Stomach (tissue), 9 donors: ENCODE data around the gene ANKRD34B. TPM values are rescaled to one million over a fixed set of nuclear protein-coding genes. Genes with fewer than 3 reads are reported as not detected.

Experiments
- DNase-seq, 2 donors: peaks; one replicate each; pipeline versions ENCODE4 v3.0.0 to v3.0.0-alpha.2; 2013 to 2019
- H3K27ac ChIP-seq, 5 donors: fragments of 200-600 bp in 4 of 5; sonication (generic) in 4 of 5; one replicate each; pipeline ENCODE4 v1.5.1; 2013 to 2019; ENCODE audit warnings: mild to moderate bottlenecking in 1 of 5, moderate library complexity in 1 of 5
- H3K27me3 ChIP-seq, 3 donors: fragments of 200-600 bp; sonication (generic); one replicate each; pipeline ENCODE4 v1.5.1; 2017 to 2019; ENCODE audit warnings: mixed run types in 1 of 3
- H3K36me3 ChIP-seq, 4 donors: fragments of 200-600 bp; sonication (generic); 1 replicate in 3 of 4; 2 replicates in 1 of 4; pipeline ENCODE4 v1.5.1; 2016 to 2019
- H3K4me1 ChIP-seq, 4 donors: fragments of 200-600 bp; sonication (generic); one replicate each; pipeline ENCODE4 v1.5.1; 2016 to 2019
- H3K4me3 ChIP-seq, 4 donors: fragments of 200-600 bp; sonication (generic) in 3 of 4; one replicate each; pipeline ENCODE4 v1.5.1; 2016 to 2019; ENCODE audit warnings: mild to moderate bottlenecking in 1 of 4
- H3K9me3 ChIP-seq, 4 donors: fragments of 200-600 bp; sonication (generic); one replicate each; pipeline ENCODE4 v1.5.1; 2016 to 2019
- EP300 ChIP-seq: sonication (generic); formaldehyde crosslinking; IDR thresholded peaks from one replicate; pipeline ENCODE4 v1.6.1; 2017; ENCODE audit warnings: antibody characterized with exemption
- POLR2A ChIP-seq, 4 donors: fragments of 450-650 bp; IDR thresholded peaks; one replicate each; pipeline ENCODE4 v1.6.1; 2016; ENCODE audit warnings: antibody characterized with exemption in 4 of 4, control low read depth in 2 of 4, mild to moderate bottlenecking in 1 of 4, moderate library complexity in 1 of 4
- POLR2AphosphoS5 ChIP-seq, 3 donors: sonication (generic); formaldehyde crosslinking; IDR thresholded peaks; one replicate each; pipeline ENCODE4 v1.6.1; 2016; ENCODE audit warnings: antibody characterized with exemption in 3 of 3
- WGBS, 5 donors: extraction: QIAGEN DNeasy Blood & Tissue Kit in 3 of 5; methylation state at CpG; one replicate each; pipeline versions ENCODE4 v1.1.5 to v1.1.7; 2013 to 2018; 5-methylcytosine and 5-hydroxymethylcytosine counted together
- intact Hi-C: fragments of 100-400 bp; cut with DNase I; formaldehyde crosslinking; loops from one replicate; pipeline ENCODE4 v1.15.1; 2023; ENCODE audit warnings: low total_unique reads
- polyA plus RNA-seq, 3 donors: library from polyadenylated mRNA; stranded (reverse); fragments of 200-250 nt; gene quantifications; one replicate each; pipeline ENCODE4 v1.2.3, GENCODE V29; 2013
- total RNA-seq, 5 donors: library from RNA; depleted of rRNA; stranded (reverse); fragments of >200 nt; gene quantifications; one replicate each; pipeline versions ENCODE4 v1.1.0 to v1.2.3, GENCODE V29; 2014 to 2016
- TF ChIP-seq, protein P1 (sequence below), 7 experiments: fragments of 450-650 bp in 4 of 7; fragments of 200-600 bp in 3 of 7; sonication (generic) in 3 of 7; IDR thresholded peaks; one replicate each; pipeline ENCODE4 v1.5.1; 2016 to 2019; ENCODE audit warnings: antibody characterized with exemption in 7 of 7, control low read depth in 2 of 7, mild to moderate bottlenecking in 1 of 7
- donor health status: healthy with polysubstance abuse.
- donor health status: Bipolar disorder and iron deficiency.
- donor health status: healthy.

Gene ANKRD34B
- total and polyA plus RNA-seq, 8 donors, result not detected

DNA sequence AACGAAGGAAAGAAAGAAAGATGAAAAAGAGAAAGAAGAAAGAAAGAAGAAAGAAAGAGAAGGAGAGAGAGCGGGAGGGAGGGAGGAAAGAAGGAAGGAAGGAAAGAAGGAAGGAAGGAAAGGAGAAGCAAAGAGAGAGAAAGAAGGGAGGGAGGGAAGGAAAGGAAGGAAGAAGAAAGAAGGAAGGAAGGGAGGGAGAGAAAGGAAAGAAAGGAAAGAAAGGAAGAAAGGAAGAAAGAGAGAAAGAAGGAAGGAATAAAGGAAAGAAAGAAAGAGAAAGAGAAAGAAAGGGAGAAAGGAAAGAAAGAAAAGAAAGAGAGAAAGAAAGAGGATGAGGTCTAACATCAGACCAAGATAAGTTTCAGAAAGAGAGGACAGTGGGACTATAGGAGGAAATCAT is 9.0 kb upstream of the ANKRD34B start:
- intact Hi-C loops, result no loop called here
- DNase-seq, result no peak
- no peak for TF ChIP-seq EP300
- no peak for TF ChIP-seq POLR2A (IDR thresholded peaks at IDR 0.05)
- no peak for TF ChIP-seq POLR2AphosphoS5 (IDR thresholded peaks at IDR 0.05)
- TF ChIP-seq, protein P1, sequence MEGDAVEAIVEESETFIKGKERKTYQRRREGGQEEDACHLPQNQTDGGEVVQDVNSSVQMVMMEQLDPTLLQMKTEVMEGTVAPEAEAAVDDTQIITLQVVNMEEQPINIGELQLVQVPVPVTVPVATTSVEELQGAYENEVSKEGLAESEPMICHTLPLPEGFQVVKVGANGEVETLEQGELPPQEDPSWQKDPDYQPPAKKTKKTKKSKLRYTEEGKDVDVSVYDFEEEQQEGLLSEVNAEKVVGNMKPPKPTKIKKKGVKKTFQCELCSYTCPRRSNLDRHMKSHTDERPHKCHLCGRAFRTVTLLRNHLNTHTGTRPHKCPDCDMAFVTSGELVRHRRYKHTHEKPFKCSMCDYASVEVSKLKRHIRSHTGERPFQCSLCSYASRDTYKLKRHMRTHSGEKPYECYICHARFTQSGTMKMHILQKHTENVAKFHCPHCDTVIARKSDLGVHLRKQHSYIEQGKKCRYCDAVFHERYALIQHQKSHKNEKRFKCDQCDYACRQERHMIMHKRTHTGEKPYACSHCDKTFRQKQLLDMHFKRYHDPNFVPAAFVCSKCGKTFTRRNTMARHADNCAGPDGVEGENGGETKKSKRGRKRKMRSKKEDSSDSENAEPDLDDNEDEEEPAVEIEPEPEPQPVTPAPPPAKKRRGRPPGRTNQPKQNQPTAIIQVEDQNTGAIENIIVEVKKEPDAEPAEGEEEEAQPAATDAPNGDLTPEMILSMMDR (IDR thresholded peaks at IDR 0.05), result no peak

DNA sequence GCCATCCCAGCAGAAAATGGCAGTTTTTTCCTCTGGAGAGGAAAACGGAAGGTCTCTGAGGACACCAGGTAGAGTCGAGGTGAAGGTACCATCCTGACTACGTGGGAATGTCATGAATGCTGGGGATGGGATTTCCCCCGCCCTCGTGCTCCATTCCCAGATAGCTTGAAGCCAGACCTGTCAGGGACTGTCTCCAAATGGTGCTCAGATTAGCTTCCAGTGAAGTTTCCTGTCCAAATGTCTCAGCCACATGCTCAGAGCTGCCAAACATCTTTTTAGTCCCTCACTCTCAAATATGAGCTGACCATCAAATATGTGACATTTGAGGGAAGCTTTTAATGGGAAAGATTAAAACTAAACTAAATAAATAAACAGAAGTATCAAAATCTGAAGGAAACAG is 7.6 kb upstream of the ANKRD34B start:
- H3K27me3 ChIP-seq, result peaks cover 0 to 27% (median 0%) of the 10 kb centered on the region in 3 donors

More for the DNA sequence above, 9.0 kb upstream of the ANKRD34B start:
- peaks cover 0 to 13% (median 0%) of the 10 kb centered on the region in 3 donors for H3K27me3 ChIP-seq
- H3K36me3 ChIP-seq, result no peaks in the 10 kb centered on the region
- H3K27ac ChIP-seq, result no peak overlapping the region
- 88 to 100% (median 94%) methylated on average over 2 of the region's 2 CpGs for WGBS, 5 donors
- H3K4me1 ChIP-seq, result no peaks in the 10 kb centered on the region
- H3K9me3 ChIP-seq, result no peaks in the 10 kb centered on the region
- no peak overlapping the region for H3K4me3 ChIP-seq

DNA sequence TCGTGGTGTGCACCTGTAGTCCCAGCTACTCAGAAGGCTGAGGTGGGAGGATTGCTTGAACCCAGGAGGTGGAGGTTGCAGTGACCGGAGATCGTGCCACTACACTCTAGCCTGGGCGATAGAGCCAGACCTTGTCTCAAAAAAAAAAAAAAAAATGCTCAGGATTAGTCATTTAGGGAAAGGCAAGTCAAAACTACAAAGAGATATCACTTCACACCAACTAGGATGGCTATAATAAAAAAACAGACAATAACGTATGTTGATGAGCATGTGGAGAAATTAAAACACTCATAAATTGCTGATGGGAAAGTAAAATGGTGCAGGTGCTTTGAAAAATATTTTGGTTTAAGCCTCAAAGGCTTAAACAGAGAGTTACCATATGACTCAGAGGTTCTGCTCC is 6.3 kb upstream of the ANKRD34B start:
- Histone ChIP-seq H3K4me1 (no peaks in the 10 kb centered on the region), H3K36me3 (no peaks in the 10 kb centered on the region), H3K27ac (no peak overlapping the region), H3K9me3 (no peaks in the 10 kb centered on the region), H3K27me3 (peaks cover 0 to 40% (median 7%) of the 10 kb centered on the region in 3 donors), H3K4me3 (no peak overlapping the region)
- intact Hi-C loops, result no loop called here
- DNase-seq, result no peak
- TF ChIP-seq EP300 (no peak), POLR2A (IDR thresholded peaks at IDR 0.05) (no peak), POLR2AphosphoS5 (IDR thresholded peaks at IDR 0.05) (no peak)
- TF ChIP-seq, protein P1 (IDR thresholded peaks at IDR 0.05), result no peak
- WGBS, 5 donors, result 79 to 88% (median 86%) methylated on average over 5 of the region's 5 CpGs

More for the DNA sequence above, 7.6 kb upstream of the ANKRD34B start:
- H3K27ac ChIP-seq, result no peak overlapping the region
- WGBS, 5 donors, result 24 to 34% (median 31%) methylated on average over 5 of the region's 5 CpGs
- H3K36me3 ChIP-seq, result no peaks in the 10 kb centered on the region
- DNase-seq, result no peak
- TF ChIP-seq POLR2AphosphoS5 (IDR thresholded peaks at IDR 0.05), result no peak
- no peak for TF ChIP-seq POLR2A (IDR thresholded peaks at IDR 0.05)
- no peak for TF ChIP-seq EP300
- TF ChIP-seq, protein P1 (IDR thresholded peaks at IDR 0.05), result no peak
- no peak overlapping the region for H3K4me3 ChIP-seq
- intact Hi-C loops, result no loop called here
- no peaks in the 10 kb centered on the region for H3K4me1 ChIP-seq
- H3K9me3 ChIP-seq, result no peaks in the 10 kb centered on the region

DNA sequence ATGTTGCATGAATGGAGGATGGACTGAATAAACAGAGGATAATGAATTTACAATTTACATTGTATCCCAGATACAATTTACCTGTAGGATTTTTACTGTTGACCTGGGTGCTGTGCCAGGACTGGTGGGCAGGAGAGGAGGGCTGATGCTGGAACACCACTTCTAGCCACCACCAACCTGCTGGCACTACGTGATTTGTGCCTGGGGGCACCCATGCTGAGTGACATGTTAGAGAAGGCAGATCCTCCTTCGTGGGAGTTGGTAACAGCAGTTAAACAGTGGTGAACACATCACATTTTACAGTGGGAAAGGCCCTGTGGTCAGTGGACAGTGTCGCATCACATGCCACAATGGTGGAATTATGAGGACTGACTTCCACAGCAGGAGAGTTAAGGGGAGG is 3.0 kb upstream of the ANKRD34B start:
- Histone ChIP-seq H3K4me3 (no peak overlapping the region), H3K9me3 (no peaks in the 10 kb centered on the region), H3K27me3 (peaks cover 10 to 73% (median 38%) of the 10 kb centered on the region in 3 donors), H3K36me3 (no peaks in the 10 kb centered on the region), H3K4me1 (peaks cover 14 to 19% (median 16%) of the 10 kb centered on the region in 4 donors), H3K27ac (no peak overlapping the region)
- WGBS, 5 donors, result 66 to 75% (median 72%) methylated on average over 3 of the region's 3 CpGs
- TF ChIP-seq EP300 (no peak), POLR2A (IDR thresholded peaks at IDR 0.05) (no peak), POLR2AphosphoS5 (IDR thresholded peaks at IDR 0.05) (no peak)
- TF ChIP-seq, protein P1 (IDR thresholded peaks at IDR 0.05), result no peak
- no peak for DNase-seq
- intact Hi-C loops, result no loop called here
